GM19099 (cell line): ENCODE results near the gene ZFAND3.

Experiments
- POLR2A ChIP-seq: IDR thresholded peaks from 3 replicates; pipeline ENCODE4 v1.6.1; 2011; ENCODE audit warnings: low read depth; ENCODE audit not compliant: insufficient read length; ENCODE audit errors: extremely low read depth

The ZFAND3 gene

GRCh38 chr6:38169221-38169976 lies 349.9 kb downstream of the ZFAND3 start:
- TF ChIP-seq POLR2A = no peak

GRCh38 chr6:38169977-38170526 lies 350.5 kb downstream of the ZFAND3 start:
- no peak for TF ChIP-seq POLR2A

- TF ChIP-seq POLR2A = no peak
Observed at GRCh38 chr6:38170666-38171355, 351.3 kb downstream of the ZFAND3 start.

- no peak for TF ChIP-seq POLR2A
Observed at GRCh38 chr6:38171997-38172738, 352.6 kb downstream of the ZFAND3 start.

GRCh38 chr6:38172739-38173410 lies 353.3 kb downstream of the ZFAND3 start:
- no peak for TF ChIP-seq POLR2A

GRCh38 chr6:38173909-38174308 lies 354.4 kb downstream of the ZFAND3 start:
- no peak for TF ChIP-seq POLR2A

GRCh38 chr6:38174315-38174714 lies 354.8 kb downstream of the ZFAND3 start:
- TF ChIP-seq POLR2A = no peak

GRCh38 chr6:38174806-38175495 lies 355.4 kb downstream of the ZFAND3 start:
- TF ChIP-seq POLR2A = no peak

GRCh38 chr6:38175786-38176185 lies 356.3 kb downstream of the ZFAND3 start:
- no peak for TF ChIP-seq POLR2A

GRCh38 chr6:38176797-38177751 lies 357.5 kb downstream of the ZFAND3 start:
- no peak for TF ChIP-seq POLR2A

GRCh38 chr6:38177882-38178583 lies 358.5 kb downstream of the ZFAND3 start:
- no peak for TF ChIP-seq POLR2A

- TF ChIP-seq POLR2A = no peak
Observed at GRCh38 chr6:38178584-38178886, 359.0 kb downstream of the ZFAND3 start.

- no peak for TF ChIP-seq POLR2A
Observed at GRCh38 chr6:38179300-38179699, 359.8 kb downstream of the ZFAND3 start.
